HK-2 (cell line): ENCODE data around the gene CHPF.

Source experiments
- DNase-seq: peaks from one replicate; pipeline ENCODE4 v3.0.0-alpha.2; 2018; ENCODE audit not compliant: unreplicated experiment

CHPF gene

DNA sequence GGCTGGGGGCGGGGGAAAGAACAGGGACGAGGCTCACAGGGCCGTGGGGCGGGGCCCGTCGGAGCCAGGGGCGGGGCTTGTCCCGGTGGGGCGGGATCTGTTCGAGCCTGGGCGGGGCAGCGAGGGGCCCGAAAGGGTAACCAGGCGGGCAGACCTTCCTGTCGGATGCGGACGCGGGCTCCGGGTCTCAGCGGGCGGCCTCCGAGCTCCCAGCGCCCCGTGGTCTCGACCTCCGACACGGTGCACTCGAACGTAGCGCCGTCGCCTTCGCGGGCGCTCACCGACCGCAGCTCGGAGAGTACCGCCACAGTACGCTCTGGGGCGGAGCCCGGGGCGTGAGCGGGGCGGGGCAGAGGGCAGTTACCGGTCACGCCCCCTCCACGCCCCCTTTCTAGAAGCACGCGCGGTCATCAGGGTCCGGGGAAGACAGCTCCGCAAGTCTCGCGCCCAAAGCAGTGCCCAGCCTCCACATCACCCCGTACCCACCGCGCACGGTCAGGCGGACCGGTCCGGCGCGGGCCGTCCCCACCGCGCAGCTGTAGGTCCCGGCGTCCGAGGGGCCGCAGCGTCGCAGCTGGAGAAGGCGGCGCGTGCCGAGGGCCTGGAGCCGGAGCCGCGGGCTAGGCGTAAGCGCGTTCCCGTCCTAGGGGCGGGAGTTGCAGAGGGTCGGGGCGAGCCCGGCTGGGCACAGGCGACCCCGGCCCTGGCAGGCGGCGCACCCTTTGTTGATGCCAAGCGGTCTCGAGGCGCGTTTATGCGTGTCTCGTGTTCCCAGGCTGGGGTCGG is 9.0 kb upstream of the CHPF start:
- DNase-seq, result peak; percentile 94

DNA sequence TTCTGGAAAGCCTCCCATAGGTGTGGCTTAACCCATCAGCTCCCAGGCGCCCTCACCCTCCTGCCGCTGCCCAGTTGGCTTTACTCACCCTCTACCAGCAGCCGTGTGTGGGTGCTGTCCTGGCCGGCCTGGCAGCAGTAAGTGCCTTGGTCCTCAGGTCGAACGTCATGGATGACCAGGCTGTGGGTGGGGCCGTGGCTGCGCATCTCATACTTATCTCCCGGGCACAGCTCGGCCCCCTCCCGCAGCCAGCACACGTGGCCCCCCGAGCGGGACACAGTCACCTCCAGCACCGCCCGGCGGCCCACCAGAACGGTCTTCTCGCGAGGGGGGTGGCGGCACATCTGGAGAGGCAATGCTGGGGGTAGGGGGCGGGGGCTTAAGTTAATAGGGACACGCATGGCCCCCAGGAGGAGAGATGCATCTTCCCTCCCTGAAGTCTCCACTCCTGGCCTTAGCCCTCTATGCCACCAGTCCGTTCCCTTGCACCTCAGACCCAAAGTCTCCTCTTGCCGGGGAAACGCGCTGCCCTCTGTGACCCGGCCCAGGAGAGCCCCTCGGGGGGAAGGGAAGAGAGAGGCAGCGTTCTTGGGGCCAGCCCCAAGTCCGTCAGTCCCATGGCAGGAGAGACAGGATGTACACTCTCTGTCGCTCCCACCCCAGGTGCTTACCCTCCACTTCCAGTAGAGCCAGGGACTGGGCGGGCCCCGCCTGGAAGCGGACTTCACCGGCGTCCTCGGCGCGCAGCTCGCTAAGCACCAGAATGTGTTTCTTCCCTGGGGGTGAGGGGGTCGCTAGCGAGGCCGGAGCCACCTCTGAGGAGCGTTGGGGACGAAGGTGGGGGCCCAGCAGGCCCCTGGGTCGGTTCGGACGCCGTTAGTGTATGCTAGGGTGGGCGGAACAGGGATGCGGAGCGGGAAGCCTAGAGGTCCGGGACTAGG is 8.1 kb upstream of the CHPF start:
- DNase-seq, result peak; percentile 76

DNA sequence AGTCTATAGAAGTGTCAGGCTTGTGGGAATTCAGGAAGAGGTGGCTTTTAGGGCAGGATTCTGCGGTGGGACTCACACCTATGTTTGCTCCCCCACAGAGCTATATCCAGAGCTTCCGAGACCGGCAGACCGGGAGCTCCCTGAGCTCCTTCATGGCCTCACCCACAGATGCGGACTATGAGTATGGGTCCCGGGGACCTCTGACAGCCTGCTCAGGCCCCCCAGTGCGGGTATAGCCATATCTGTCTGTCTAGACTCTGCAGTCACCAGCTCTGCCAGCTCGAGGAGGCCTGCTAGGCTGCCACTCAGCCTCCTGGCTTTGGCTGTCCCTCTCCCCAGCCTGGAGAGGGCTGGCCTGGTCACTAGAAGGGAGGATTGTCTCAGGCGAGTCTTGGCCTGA is 6.0 kb upstream of the CHPF start:
- no peak for DNase-seq

DNA sequence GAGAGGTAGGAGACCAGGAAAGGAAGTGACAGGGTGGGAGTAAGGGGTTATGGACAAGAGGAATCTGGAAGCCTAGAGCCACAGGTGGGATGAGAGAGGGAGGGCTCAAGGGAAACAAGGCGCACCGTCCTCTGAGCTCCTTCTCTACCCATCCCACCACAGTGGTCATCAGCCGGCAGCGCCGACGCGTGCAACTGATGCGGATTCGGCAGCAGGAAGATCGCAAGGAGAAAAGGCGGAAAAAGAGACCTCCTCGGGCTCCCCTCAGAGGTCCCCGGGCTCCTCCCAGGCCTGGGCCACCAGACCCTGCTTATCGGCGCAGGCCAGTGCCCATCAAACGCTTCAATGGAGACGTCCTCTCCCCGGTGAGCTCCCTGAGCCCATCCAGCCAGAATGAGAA is 5.4 kb upstream of the CHPF start:
- no peak for DNase-seq

DNA sequence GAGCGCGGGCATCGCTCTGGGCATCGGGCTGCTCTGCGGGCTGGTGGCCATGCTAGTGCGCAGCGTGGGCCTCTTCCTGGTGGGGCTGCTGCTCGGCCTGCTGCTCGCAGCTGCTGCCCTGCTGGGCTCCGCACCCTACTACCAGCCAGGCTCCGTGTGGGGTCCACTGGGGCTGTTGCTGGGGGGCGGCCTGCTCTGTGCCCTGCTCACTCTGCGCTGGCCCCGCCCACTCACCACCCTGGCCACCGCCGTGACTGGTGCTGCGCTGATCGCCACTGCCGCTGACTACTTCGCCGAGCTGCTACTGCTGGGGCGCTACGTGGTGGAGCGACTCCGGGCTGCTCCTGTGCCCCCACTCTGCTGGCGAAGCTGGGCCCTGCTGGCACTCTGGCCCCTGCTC is 4.0 kb upstream of the CHPF start:
- no peak for DNase-seq

DNA sequence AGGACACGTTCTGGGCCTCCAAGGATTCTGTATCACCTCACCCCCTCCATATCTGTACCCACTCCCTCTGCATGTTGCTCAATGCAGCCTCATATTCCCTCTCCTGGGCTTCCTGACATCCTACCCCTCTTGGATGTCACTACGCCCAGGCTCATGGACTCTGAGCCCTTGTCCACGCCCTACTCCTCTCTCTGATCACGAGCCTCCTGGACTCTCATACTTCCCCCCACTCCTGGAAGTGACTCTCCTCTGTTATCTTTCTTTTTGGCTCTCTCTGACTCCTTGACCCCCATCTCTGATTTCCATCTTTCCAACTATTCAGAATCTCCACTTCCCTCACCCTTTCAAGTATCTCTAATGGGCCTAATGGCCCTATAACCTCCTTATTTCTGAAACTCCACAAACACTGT is 2.3 kb upstream of the CHPF start:
- DNase-seq, result no peak

DNA sequence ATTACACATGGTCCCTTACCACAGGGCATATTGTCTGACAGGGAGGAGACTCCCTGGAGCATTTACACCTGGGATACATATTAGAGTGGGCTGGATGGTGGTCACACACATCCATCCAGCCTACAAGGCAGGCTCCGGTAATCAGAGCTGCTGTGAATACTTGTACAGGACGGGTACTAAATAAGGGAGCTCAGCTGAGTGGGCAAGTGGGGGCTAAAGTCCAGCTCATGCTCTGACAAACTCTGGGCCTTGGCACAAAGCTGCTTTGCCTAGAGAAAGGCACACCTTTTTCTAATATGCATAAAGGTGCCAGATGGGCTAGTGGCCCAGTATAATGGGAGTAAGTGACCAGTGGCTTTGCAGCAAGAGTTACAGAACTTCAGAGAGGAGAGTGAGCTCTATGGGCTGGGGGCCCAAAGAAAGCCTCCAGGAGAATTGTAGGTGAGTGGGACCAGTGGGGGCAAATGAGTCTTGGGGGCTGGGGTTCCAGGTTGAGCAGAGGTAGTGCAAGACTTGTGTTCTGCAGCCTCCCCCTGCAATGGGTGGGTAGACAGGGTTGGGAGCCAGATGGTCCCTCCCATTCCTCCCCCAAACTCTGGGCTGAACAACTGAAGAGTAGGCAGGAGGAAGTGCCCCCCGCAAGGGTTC is 1.8 kb upstream of the CHPF start:
- no peak for DNase-seq

DNA sequence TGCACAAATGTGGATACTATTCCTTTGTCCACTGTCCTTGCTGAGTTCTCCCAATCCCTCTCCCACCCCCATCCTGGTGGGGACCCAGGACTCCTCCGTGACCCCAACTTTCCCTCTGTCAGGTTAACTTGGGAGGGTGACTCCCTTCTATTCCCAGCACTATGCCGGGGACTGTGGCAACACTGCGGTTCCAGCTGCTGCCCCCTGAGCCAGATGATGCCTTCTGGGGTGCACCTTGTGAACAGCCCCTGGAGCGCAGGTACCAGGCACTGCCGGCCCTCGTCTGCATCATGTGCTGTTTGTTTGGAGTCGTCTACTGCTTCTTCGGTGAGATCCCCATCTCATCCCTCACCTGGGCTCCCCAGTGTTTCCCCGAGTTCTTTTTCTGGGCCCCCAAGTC is 958 bp upstream of the CHPF start:
- no peak for DNase-seq

DNA sequence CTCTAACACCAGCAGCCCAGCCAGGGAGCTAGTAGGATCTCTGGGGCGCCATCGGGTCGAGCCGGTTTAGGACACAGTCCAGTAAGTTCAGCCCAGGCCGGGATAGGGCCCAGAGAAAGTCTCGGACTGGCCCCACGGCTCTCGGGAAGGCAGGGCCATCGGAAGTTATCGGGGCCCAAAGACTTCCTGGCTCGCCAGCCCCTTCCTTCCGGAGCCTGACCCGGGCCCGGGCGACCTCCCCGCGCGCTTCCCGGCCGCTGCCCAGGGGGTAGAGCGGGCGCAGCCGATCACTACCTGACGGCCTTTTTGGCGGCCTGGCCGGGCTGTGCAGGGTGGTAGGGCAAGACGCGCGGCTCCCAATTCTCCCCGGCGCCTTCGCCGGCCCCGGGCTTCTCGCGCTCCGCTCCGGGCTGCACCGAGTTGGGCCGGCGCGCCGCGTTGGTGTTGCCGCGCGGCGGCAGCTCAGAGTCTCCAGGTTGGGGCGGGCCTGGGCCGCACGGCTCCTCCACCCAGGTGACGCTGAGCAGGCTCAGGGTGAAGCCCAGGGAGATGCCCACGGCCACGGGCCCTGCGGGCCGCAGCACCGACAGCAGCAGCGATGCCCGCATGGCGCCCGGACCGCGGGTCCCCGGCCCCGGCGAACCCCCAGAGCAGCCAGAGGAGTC is 546 bp downstream of the CHPF start:
- DNase-seq, result peak; percentile 73

DNA sequence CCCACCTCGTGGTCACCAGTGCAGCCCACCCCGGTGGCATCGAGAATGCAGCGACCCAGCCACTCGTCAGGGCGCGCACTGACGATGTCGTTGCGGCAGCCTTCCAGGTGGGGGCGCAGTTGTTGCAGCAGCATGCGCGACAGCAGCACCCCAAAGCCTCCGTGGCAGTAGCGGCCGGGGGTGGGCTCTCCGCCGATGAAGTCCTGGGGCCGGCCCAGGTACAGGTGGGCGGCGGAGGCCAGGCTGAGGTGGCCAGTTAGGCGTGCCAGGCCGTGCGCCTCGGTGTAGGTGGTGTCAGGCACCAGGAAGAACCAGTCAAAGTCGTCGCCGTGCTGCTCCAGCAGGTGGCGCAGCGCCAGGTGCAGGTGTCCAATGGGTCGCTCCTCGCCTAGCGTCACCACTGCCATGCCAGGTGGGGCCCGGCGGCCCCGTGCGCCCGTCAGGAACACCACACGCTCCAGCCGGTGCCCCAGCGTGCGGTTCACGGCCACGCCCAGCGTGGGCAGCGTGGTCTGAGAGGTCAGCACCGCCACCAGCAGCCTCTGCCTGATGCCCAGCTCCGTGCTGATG is 1.9 kb downstream of the CHPF start:
- DNase-seq, result peak; percentile 92

DNA sequence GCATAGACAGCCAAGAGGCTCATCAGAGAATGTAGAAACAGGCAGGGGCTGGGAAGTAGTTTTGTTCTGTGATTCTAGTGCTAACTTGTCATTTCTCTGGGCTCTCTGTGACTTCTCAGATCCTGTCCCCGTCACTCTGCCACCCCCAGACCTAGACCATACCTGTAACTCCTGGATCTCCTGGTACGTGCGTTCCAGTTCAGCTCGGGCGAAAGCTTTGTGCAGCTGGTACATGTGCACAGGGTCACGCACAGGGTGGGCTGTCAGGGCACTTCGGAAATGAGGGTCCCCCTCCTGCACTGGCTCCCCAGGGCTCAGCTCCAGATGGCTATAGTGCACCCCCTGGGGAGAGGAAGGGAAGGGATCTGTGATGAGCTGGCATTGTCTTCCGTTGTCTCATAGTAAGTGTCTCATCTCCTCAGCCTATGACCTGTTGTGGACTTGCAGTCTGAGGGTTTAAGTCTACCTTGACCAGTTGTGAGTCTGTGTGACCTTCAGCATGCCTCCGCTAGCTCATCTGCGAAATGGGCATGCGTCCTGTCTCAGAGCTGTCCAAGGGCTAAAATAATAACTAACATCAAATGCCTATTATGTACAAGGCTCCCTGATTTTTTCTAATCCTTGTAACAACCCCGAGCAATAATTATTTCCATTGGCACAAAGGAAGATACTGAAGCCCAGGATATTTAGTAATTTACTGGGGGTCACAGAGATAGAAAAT is 2.7 kb downstream of the CHPF start:
- no peak for DNase-seq

DNA sequence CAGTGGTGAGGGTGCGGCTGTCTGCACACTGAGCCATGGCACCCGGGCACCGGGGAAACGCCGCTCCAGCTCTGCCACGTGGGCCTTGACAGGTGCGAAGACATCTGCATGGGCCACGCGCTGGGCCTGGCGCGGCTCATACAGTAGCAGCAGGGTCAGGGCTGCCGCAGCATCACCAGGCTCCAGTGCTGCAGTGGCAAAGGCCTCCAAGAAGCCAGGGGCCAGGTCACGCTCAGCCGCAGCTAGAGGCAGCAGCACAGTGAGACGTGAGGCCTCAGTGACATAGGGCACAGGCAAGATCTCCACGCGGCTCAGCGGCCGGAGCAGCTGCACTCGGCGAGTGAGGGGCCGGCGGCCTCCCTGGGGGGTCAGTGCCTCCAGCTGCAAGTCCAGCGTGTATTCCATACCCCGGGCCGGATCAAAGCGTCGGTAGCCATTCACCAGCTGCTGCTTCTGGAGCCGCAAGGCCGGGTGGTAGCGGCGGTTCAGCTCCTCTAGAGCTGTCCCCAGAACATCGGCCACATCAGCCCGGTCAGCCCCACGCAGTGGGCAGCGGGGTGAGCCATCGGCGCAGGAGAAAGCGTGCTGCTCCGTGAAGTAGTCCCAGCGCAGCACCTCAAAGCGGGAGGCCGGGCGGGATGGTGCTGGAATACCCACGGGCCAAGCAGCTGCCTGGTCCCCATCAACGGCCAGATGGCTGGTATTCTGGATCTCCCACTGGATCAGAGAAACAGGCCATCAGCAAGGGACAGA is 3.5 kb downstream of the CHPF start:
- no peak for DNase-seq

DNA sequence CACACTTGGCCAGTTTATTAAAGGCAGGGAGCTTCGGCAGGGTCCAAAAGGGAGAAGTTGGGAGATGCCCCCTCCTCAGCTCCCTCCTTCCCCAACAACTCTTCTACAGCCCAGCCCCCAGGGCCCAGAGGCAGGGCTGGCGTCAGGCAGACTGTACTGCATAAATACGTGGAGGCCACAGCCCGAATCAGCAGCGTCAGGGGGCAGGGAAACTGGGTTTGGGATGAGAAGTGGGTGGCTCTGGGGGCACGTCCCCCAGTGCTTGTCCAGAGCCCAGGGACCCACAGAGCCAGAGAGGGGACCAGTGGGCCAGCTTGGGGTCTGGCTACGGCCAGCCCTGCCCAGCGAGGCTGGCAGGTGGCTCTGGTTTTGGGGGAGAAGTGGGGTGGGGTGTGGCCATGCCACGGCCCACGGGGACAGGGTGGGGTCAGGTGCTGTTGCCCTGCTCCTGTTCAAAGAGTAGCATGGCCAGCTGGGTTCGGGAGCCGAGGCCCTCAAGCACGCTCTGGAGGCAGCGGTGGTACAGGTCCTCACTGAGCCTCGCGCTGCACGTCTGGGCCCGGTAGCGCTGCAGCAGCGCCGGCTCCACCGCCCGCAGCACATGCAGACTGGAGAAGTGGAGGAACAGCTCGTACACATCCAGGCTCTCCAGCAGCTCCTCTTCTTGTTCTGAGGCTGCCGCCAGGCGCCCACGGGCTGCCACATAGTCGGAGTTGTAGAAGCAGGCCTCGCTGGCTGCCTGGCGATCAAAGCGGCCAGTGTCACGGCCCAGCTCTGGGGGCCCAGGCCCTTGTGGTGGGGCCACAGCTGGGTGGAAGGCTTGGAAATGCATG is 4.4 kb downstream of the CHPF start:
- DNase-seq, result no peak

DNA sequence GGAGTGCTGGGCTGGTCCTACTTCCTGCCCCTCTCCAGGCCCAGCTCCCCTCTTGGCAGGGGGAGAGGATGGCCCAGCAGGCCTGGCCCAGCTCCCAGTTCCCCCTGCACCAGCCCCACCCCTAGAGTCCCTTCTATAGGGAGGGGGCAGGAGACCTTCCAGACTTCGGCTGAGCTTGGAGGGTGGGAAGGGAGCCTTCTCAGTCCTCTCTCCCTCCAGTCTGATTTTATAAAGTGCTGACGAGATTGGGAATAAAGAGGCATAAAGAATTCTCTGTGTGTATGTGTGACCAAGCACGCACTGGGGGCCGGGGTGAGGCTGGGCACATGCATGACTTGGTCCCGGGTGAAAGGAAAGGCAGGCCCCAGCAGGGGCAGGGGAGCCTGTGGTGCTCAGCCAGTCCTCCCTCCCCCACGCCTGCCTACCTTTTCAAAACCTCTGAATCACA is 5.1 kb downstream of the CHPF start:
- DNase-seq, result no peak

DNA sequence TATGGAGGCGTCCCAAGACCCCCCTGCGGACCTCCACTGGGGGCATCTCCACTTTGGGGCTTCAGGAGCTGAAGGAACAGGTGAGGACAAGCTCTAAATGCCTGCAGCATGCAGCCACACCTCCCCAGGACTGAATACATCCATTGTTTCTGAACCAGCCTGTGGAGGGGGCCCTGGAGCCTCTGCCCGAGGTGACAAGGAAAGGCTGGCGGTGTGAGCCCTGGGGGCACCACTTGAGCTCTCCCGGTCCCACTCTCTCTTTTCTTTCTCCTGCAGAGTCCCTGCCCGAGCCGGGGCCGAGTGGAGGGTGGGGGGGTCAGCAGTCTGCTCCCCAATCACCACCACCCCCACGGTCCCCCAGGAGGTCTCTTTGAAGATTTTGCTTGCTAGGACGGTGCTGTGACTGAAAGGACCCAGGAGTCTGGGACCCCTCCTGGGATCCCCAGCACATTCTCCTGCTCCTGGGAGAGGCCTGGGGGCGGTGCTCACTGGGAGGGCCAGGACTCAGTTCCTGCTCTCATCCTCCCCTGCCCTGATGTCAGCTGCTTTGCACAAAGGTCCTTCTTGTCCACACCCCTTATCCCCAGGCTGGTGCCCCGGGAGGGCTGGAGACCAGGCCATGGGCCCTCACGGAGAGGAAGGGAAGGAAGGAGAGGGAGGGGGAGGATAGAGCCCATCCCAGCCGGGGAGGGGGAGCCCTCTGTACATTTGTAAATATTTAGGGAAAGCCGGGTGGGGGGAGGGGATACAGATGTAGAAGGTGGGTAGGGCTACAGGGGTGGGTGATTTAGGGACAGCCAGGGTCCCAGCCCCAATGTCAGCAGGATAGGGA is 5.7 kb downstream of the CHPF start:
- DNase-seq, result no peak

DNA sequence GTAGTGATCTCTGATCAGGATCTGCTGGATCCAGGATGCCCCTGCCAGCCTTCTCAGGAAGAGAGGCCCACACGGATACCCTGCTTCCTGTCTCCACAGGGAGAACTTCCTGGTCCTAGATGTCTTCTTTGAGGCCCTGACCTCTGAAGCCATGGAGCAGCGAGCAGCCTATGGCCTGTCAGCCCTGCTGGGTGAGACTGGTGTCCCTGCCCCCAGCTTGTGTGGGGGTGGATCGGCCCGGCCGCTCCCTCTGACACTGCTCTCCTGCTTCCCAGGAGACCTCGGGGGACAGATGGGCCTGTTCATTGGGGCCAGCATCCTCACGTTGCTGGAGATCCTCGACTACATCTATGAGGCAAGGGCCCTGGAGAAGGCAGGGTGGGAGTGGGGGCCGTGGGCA is 6.6 kb downstream of the CHPF start:
- no peak for DNase-seq

DNA sequence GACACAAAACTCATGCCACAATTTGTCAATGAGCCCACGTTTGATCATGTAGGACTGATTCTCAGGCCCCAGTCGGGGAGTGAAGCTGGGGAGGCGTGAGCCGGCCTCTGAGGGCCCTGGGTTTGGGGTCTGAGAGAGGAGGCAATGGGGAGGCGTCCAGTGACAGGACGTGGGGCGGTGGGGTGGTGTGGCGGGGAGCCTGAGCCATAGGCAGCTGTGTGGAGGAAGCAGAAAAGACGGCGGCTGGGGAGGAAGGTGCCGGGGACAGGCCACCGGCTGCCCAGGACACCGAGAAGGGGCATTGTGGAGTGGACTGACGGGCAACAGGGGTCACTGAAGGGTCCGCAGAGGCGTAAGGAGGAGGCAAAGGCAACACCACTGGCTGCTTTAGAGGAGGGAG is 7.2 kb downstream of the CHPF start:
- DNase-seq, result no peak

DNA sequence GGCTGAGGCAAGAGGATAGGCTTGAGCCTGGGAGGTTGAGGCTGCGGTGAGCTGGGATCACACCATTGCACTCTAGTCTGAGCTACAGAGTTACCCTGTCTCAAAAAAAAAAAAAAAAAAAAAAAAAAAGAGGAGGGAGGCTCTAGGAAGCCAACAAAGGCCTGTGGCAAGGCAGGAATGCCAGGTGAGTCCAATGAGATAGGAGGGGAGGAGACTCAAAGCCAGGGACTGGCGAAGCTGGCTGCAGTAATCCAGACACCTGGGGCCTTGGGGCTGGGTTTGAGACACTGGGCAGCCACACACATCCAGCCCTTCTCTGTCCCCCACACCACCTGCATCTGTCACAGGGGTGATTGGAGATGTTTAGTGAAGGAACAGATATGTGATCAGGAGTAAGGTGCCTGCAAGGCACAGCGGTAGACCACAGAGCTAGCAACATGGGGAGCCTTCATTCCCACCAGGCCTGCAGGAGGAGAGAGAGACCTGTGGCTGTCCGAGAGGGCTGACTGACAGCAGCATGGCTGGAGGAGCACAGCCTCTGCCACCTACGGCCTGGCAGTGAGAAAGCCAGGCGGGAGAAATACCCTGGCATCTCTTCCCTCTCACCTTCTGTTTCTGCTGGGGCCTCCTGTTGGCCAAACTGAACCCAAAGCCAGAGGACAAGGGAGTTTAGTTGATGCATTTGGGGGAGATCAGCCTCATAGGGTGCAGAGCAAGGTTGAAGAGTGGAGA is 9.5 kb downstream of the CHPF start:
- no peak for DNase-seq
